Measurements from ENCODE around the gene CRYBG3. TPM values are rescaled to one million over a fixed set of nuclear protein-coding genes. Genes with fewer than 3 reads are reported as not detected.

The CRYBG3 gene
- total RNA-seq, 2 donors from 2014 or later = 13.4 to 29.2 TPM

Other genes starting within 250 kb of the CRYBG3 start
- gene ARL6, start 57.3 kb upstream of the CRYBG3 start, total RNA-seq = 10 to 100 TPM in 1 of 2 donors, 1 to 10 TPM in 1; 7.7 to 11.9 TPM
- gene RIOX2, start 150.4 kb downstream of the CRYBG3 start, total RNA-seq = 10 to 100 TPM; 14.2 to 24.8 TPM
- gene GABRR3, start 213.3 kb downstream of the CRYBG3 start, total RNA-seq = not detected

Data from thoracic aorta (tissue), 2 donors.